ENCODE results near the gene TPRA1. TPM values are rescaled to one million over a fixed set of nuclear protein-coding genes. Genes with fewer than 3 reads are reported as not detected.

Gene TPRA1
- total and polyA plus RNA-seq, 7 donors: 20.7 to 26.7 (median 24.2) TPM

- ATAC-seq (no peak), DNase-seq (no peak)
- H3K27ac ChIP-seq: no peak overlapping the region
- H3K36me3 ChIP-seq (ENCODE audit: insufficient read depth in 1 of 2, low read depth in 1 of 2): peaks cover 0 to 19% of the 10 kb centered on the region in 2 donors
- no peaks in the 10 kb centered on the region for H3K4me1 ChIP-seq
- no peak overlapping the region for H3K4me3 ChIP-seq
- no peak for TF ChIP-seq CTCF (IDR thresholded peaks at IDR 0.05)
- WGBS, 3 donors: 88 to 93% (median 89%) methylated on average over 5 of the region's 5 CpGs
- intact Hi-C loops (cut with DNase I): no loop called here
- H3K9me3 ChIP-seq: no peaks in the 10 kb centered on the region
- H3K27me3 ChIP-seq (ENCODE audit: insufficient read depth in 3 of 3, low read length in 2 of 3): no peaks in the 10 kb centered on the region
Measured at GRCh38 chr3:127624063-127624462, 33.5 kb upstream of the TPRA1 start.

- TF ChIP-seq CTCF (IDR thresholded peaks at IDR 0.05): no peak
- 91 to 93% (median 92%) methylated on average over 8 of the region's 8 CpGs for WGBS, 3 donors
- H3K27ac ChIP-seq: no peak overlapping the region
- H3K36me3 ChIP-seq (ENCODE audit: insufficient read depth in 1 of 2, low read depth in 1 of 2): peaks cover 0 to 28% of the 10 kb centered on the region in 2 donors
- H3K9me3 ChIP-seq: no peaks in the 10 kb centered on the region
- DNase-seq (no peak), ATAC-seq (no peak)
- no peaks in the 10 kb centered on the region for H3K4me1 ChIP-seq
- intact Hi-C loops (cut with DNase I): no loop called here
- H3K27me3 ChIP-seq (ENCODE audit: insufficient read depth in 3 of 3, low read length in 2 of 3): no peaks in the 10 kb centered on the region
- H3K4me3 ChIP-seq: no peak overlapping the region
Measured at GRCh38 chr3:127622772-127623576, 32.4 kb upstream of the TPRA1 start.

GRCh38 chr3:127622031-127622430 is 31.5 kb upstream of the TPRA1 start:
- Histone ChIP-seq H3K27me3 (ENCODE audit: insufficient read depth in 3 of 3, low read length in 2 of 3) (no peaks in the 10 kb centered on the region), H3K9me3 (no peaks in the 10 kb centered on the region), H3K27ac (no peak overlapping the region), H3K4me3 (no peak overlapping the region), H3K4me1 (no peaks in the 10 kb centered on the region), H3K36me3 (ENCODE audit: insufficient read depth in 1 of 2, low read depth in 1 of 2) (peaks cover 0 to 28% of the 10 kb centered on the region in 2 donors)
- 89 to 95% (median 92%) methylated on average over 11 of the region's 11 CpGs for WGBS, 3 donors
- TF ChIP-seq CTCF (IDR thresholded peaks at IDR 0.05): no peak
- intact Hi-C loops (cut with DNase I): no loop called here
- ATAC-seq (no peak), DNase-seq (no peak)

GRCh38 chr3:127620637-127621375 is 30.3 kb upstream of the TPRA1 start:
- Histone ChIP-seq H3K9me3 (no peaks in the 10 kb centered on the region), H3K4me3 (no peak overlapping the region), H3K36me3 (ENCODE audit: insufficient read depth in 1 of 2, low read depth in 1 of 2) (peaks cover 0 to 33% of the 10 kb centered on the region in 2 donors), H3K27ac (no peak overlapping the region), H3K4me1 (no peaks in the 10 kb centered on the region), H3K27me3 (ENCODE audit: insufficient read depth in 3 of 3, low read length in 2 of 3) (no peaks in the 10 kb centered on the region)
- TF ChIP-seq CTCF (IDR thresholded peaks at IDR 0.05): no peak
- WGBS, 3 donors: 95 to 98% (median 96%) methylated on average over 32 of the region's 32 CpGs
- intact Hi-C loops (cut with DNase I): no loop called here
- DNase-seq (no peak), ATAC-seq (no peak)

Measured in psoas muscle (tissue), 8 donors.